ENCODE measurements around the gene C5AR2.

DNA sequence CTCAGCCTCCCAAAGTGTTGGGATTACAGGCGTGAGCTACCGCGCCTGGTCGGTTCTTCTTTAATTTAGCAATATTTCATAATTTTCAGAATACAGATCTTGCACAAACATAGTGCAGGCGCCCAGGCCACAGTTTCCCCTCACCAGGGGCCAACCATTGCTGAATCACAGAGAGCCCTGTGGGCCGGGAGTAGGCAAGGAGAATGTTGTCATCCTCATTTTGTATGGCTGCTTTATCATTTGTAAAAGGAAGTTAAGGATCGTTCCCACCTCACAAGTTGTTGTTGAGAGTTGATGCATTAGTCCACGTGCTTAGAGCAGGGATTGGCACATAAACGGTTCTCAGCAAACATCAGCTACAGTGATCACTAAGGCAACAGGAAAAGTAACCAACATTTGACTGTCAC, 57.2 kb downstream of the C5AR2 start:
- TF ChIP-seq EZH2 (IDR thresholded peaks at IDR 0.05; ENCODE audit: borderline replicate concordance, low read depth, low read length, poor library complexity, severe bottlenecking) (no peak), CTCF (conservative IDR thresholded peaks at IDR 0.05; ENCODE audit: low read depth, low read length) (no peak)

Measured in A673 (cell line).